ENCODE measurements around the gene TMEM126A.

DNA sequence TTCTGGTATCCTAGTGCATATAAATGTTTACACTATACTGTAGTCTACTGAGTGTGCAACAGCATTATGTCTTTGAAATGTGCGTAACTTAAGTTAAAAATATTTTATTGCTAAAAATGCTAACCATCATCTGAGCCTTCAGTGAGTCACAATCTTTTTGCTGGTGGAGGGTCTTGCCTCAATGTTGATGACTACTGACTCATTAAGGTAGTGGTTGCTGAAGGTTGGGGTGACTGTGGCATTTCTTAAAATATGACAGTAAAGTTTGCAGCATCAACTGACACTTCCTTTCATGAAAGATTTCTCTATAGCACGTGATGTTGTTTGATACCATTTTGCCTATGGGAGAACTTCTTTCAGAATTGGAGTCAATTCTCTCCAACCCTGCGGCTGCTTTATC lies 25.6 kb downstream of the TMEM126A start:
- TF ChIP-seq, protein P1, sequence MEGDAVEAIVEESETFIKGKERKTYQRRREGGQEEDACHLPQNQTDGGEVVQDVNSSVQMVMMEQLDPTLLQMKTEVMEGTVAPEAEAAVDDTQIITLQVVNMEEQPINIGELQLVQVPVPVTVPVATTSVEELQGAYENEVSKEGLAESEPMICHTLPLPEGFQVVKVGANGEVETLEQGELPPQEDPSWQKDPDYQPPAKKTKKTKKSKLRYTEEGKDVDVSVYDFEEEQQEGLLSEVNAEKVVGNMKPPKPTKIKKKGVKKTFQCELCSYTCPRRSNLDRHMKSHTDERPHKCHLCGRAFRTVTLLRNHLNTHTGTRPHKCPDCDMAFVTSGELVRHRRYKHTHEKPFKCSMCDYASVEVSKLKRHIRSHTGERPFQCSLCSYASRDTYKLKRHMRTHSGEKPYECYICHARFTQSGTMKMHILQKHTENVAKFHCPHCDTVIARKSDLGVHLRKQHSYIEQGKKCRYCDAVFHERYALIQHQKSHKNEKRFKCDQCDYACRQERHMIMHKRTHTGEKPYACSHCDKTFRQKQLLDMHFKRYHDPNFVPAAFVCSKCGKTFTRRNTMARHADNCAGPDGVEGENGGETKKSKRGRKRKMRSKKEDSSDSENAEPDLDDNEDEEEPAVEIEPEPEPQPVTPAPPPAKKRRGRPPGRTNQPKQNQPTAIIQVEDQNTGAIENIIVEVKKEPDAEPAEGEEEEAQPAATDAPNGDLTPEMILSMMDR (IDR thresholded peaks at IDR 0.05; ENCODE audit: low read length): no peak
- TF ChIP-seq EZH2 (optimal IDR thresholded peaks at IDR 0.05; ENCODE audit: low read depth, low read length) (no peak), EZH2phosphoT487 (IDR thresholded peaks at IDR 0.05; ENCODE audit: low read length) (no peak)

Measured in MM.1S (cell line).